Heart right ventricle (tissue), 16 donors: ENCODE results near the gene RAD51B. TPM values are rescaled to one million over a fixed set of nuclear protein-coding genes. Genes with fewer than 3 reads are reported as not detected.

ENCODE experiments used
- ATAC-seq, 8 donors: fragments of 200-7000 bp; cut with Tn5 transposase; one replicate each; pipeline ENCODE4 v1.9.1; 2020; ENCODE audit warnings: mild to moderate bottlenecking in 8 of 8, moderate library complexity in 8 of 8, moderate number of reproducible peaks in 1 of 8
- DNase-seq, 2 donors: peaks; one replicate each; pipeline ENCODE4 v3.0.0-alpha.2; 2020
- H3K27ac ChIP-seq, 10 donors: fragments of 200-600 bp; sonication (generic) in 2 of 10; one replicate each; pipeline versions ENCODE4 v1.5.0 to v1.8.0; 2020 to 2022; ENCODE audit warnings: mild to moderate bottlenecking in 3 of 10
- H3K27me3 ChIP-seq, 7 donors: fragments of 200-600 bp; one replicate each; pipeline ENCODE4 v1.8.0; 2021 to 2022; ENCODE audit warnings: mild to moderate bottlenecking in 2 of 7
- H3K36me3 ChIP-seq, 9 donors: fragments of 200-600 bp; sonication (generic) in 1 of 9; one replicate each; pipeline versions ENCODE4 v1.5.0 to v1.8.0; 2020 to 2022; ENCODE audit warnings: mild to moderate bottlenecking in 2 of 9
- H3K4me1 ChIP-seq, 9 donors: fragments of 200-600 bp; sonication (generic) in 1 of 9; one replicate each; pipeline versions ENCODE4 v1.5.0 to v1.8.0; 2020 to 2022; ENCODE audit warnings: mild to moderate bottlenecking in 4 of 9
- H3K4me3 ChIP-seq, 10 donors: fragments of 200-600 bp; sonication (generic) in 2 of 10; one replicate each; pipeline versions ENCODE4 v1.5.0 to v1.8.0; 2020 to 2022; ENCODE audit warnings: mild to moderate bottlenecking in 7 of 10, moderate library complexity in 2 of 10
- H3K9me3 ChIP-seq, 11 donors: fragments of 200-600 bp in 10 of 11; sonication (generic) in 2 of 11; one replicate each; pipeline versions ENCODE4 v1.5.0 to v1.8.0; 2013 to 2022; ENCODE audit warnings: mild to moderate bottlenecking in 2 of 11, control low read depth in 1 of 11, moderate library complexity in 1 of 11
- WGBS, 2 donors: extraction: QIAGEN DNeasy Blood & Tissue Kit; methylation state at CpG; one replicate each; pipeline ENCODE4 v1.1.7; 2013; ENCODE audit warnings: inconsistent platforms in 1 of 2; 5-methylcytosine and 5-hydroxymethylcytosine counted together
- intact Hi-C, 10 donors: fragments of 100-400 bp; cut with DNase I; formaldehyde crosslinking; loops; one replicate each; pipeline versions ENCODE4 v1.11.1 to v1.14.2; 2022
- polyA plus RNA-seq, 2 donors: library from polyadenylated mRNA; stranded (reverse); fragments of 200-250 nt; gene quantifications; one replicate each; pipeline ENCODE4 v1.2.3, GENCODE V29; 2013
- total RNA-seq, 10 donors: library from RNA; stranded (reverse); fragmentation: NEBNext Ultra II Directional in 3 of 10; extraction: Animal tissue kit (Norgen Biotek cat#: 25700) in 3 of 10; gene quantifications; one replicate each; pipeline versions ENCODE4 v1.2.1 to v1.2.4, GENCODE V29; 2021 to 2023
- TF ChIP-seq, protein P1 (sequence below), 9 donors: fragments of 200-600 bp; sonication (generic) in 2 of 9; IDR thresholded peaks; one replicate each; pipeline versions ENCODE4 v1.5.0 to v1.8.0; 2021 to 2022; ENCODE audit warnings: antibody characterized with exemption in 9 of 9, mild to moderate bottlenecking in 5 of 9, moderate library complexity in 1 of 9
- donor health status: Arrhythmogenic right ventricular cardiomyopathy.
- donor health status: ischemic (EF 13 %, LVEDD 7.1; RV severe dilation, severe dysfunction).
- donor health status: healthy with polysubstance abuse.
- donor health status: DM: no; HTN: yes; CAD: no.
- donor health status: DM: no; HTN: no; CAD: no.
- donor health status: ischemic (EF 25% LVEDD 6.9; RV normal size, moderate dysfunction).
- donor health status: ischemic (EF 25% LVEDD 5.7; RV mildly dilated, moderate dysfunction).
- donor health status: healthy.
- donor health status: DM: yes; HTN: yes; CAD: no.
- donor health status: Ischemic cardiomyopathy.
- donor health status: ischemic (EF 35%, LVEDD 5.7; RV mildly dilated, moderate dysfunction).
- donor health status: nonischemic (EF 11% LVEDD 7.7; RV severe dilation, severe dysfunction).
- donor health status: DM: yes; HTN: yes; CAD: no.
- donor health status: PGD.
- donor health status: ischemic (EF 29% LVEDD 5.4; RV normal size, mild dysfunction).
- donor health status: nonischemic (EF 23%, LVEDD 6.1; RV moderate dilation, normal function).

RAD51B gene
- total and polyA plus RNA-seq, 12 donors = 0.88 to 8.6 (median 3.5) TPM

DNA sequence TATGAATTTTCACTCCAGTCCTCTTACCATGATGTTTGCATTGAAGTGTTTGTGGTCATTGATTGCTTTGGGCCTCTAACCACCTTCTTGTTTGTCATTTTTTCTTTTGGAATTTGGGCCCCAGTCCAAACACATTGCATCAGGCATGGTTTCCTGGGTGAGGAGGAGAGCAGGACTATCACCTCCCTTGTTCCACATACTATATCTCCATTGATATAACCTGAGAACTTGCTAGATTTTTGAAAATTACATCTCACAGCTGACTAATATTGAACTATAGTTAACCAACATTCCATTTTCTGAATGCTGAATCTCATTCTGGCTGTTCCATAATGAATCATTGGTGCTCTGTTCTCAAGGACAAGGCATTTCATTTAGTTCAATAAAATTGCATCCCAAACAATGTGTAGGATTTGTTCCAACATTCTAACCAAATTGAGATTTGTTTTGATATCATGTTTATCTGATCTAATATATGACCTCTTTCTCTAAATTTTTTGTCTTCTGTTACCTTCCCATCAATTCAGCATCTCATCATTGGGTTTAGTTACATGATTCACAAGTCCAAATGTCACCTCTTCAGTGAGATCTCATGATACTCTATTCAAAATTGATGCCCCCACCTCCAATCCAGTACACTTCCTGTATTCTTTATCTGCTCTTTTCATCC lies 644.3 kb downstream of the RAD51B start:
- H3K36me3 ChIP-seq = no peaks in the 10 kb centered on the region
- peaks cover 7 to 64% (median 21%) of the 10 kb centered on the region in 9 donors for H3K4me1 ChIP-seq
- TF ChIP-seq, protein P1, sequence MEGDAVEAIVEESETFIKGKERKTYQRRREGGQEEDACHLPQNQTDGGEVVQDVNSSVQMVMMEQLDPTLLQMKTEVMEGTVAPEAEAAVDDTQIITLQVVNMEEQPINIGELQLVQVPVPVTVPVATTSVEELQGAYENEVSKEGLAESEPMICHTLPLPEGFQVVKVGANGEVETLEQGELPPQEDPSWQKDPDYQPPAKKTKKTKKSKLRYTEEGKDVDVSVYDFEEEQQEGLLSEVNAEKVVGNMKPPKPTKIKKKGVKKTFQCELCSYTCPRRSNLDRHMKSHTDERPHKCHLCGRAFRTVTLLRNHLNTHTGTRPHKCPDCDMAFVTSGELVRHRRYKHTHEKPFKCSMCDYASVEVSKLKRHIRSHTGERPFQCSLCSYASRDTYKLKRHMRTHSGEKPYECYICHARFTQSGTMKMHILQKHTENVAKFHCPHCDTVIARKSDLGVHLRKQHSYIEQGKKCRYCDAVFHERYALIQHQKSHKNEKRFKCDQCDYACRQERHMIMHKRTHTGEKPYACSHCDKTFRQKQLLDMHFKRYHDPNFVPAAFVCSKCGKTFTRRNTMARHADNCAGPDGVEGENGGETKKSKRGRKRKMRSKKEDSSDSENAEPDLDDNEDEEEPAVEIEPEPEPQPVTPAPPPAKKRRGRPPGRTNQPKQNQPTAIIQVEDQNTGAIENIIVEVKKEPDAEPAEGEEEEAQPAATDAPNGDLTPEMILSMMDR (IDR thresholded peaks at IDR 0.05) = no peak
- no peak for DNase-seq
- no peaks in the 10 kb centered on the region for H3K9me3 ChIP-seq
- no peak for ATAC-seq
- H3K4me3 ChIP-seq = no peak overlapping the region
- H3K27ac ChIP-seq = no peak overlapping the region
- intact Hi-C loops = no loop called here
- no peaks in the 10 kb centered on the region for H3K27me3 ChIP-seq

DNA sequence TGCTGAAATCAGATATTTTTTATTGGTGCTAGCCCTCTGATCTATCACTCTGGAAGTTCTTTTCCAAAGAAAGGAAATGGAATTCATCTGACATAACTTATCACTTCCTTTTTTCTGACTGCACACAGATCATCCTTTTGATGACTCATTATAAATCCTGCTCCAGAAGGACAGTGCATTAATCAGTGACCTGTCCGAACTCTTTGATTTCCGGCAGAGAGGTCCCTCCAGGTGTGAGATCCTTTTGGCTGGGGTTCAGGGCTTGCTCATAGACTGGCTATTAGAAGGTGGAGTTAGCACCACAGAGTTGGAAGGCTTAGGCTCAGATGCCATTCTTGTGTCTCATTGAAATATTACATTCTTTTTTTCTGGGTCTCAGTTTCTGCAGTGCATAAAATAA lies 645.1 kb downstream of the RAD51B start:
- no peaks in the 10 kb centered on the region for H3K27me3 ChIP-seq
- peak overlapping the region in 2 of 10 donors; percentile 11 to 22 for H3K27ac ChIP-seq
- TF ChIP-seq, protein P1 (IDR thresholded peaks at IDR 0.05) = no peak
- ATAC-seq (peak in 2 of 8 donors; percentile 21 to 35), DNase-seq (no peak)
- intact Hi-C loops = no loop called here
- no peak overlapping the region for H3K4me3 ChIP-seq
- WGBS, 2 donors = 53 to 58% methylated on average over 2 of the region's 2 CpGs
- no peaks in the 10 kb centered on the region for H3K9me3 ChIP-seq
- H3K36me3 ChIP-seq = no peaks in the 10 kb centered on the region
- peaks cover 4 to 61% (median 12%) of the 10 kb centered on the region in 9 donors for H3K4me1 ChIP-seq

DNA sequence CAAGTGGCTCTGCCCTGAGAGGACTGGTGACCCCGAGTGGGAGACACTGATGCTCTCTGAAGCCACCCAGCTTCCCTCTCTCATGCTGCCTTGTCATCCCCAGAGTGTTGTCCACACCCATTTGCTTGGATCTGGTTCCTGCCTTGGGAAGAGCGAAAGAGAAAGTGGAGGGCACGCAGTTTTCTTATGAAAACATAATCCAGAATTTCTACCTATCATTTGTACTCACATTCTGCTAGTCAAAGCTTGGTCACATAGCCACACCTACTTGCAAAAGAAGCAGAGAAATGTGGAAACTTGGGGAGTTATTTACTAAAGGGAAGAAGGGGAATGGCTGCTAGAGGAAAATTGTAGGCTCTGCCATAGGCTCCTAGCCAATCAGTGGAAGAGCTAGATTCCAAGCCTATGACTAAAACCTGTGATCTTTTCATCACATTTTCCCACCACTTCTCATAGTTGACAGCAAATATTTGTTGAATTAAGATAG lies 647.0 kb downstream of the RAD51B start:
- whole genome bisulfite sequencing, 2 donors = 75 to 89% methylated on average over 3 of the region's 3 CpGs
- ATAC-seq = peak in 6 of 8 donors; percentile 40 to 60 (median 52)
- no peaks in the 10 kb centered on the region for H3K36me3 ChIP-seq
- no peak overlapping the region for H3K4me3 ChIP-seq
- intact Hi-C loops = no loop called here
- no peaks in the 10 kb centered on the region for H3K9me3 ChIP-seq
- no peaks in the 10 kb centered on the region for H3K27me3 ChIP-seq
- H3K27ac ChIP-seq = peak overlapping the region in 4 of 10 donors; percentile 29 to 54 (median 42)
- TF ChIP-seq, protein P1 (IDR thresholded peaks at IDR 0.05) = no peak
- peaks cover 0 to 55% (median 6%) of the 10 kb centered on the region in 9 donors for H3K4me1 ChIP-seq
- no peak for DNase-seq

DNA sequence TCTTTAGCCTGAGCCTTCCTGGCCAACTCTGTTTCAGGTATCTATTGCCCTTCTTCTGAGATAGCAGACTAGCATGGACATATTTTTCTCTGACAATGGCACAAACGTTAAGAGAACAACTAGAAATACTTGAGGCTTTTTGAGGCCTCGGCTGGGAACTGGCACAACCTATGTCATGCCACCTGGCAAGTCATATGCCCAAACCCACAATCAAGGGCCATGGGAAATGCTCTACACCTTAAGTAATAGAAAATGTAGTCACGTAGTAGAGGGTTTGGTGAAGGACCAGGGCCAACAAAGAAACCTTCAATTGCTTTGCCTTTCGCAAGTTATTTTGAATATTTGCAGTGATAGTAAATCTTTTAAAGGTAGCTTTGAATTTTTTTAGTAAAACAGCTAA lies 647.8 kb downstream of the RAD51B start:
- Histone ChIP-seq H3K4me3 (no peak overlapping the region), H3K4me1 (peaks cover 0 to 55% (median 6%) of the 10 kb centered on the region in 9 donors), H3K36me3 (no peaks in the 10 kb centered on the region), H3K27me3 (no peaks in the 10 kb centered on the region), H3K9me3 (no peaks in the 10 kb centered on the region), H3K27ac (no peak overlapping the region)
- intact Hi-C loops = no loop called here
- ATAC-seq (no peak), DNase-seq (no peak)
- TF ChIP-seq, protein P1 (IDR thresholded peaks at IDR 0.05) = no peak
- 80 to 88% methylated on average over 4 of the region's 4 CpGs for WGBS, 2 donors
